ENCODE data around the gene TTC4.

The TTC4 gene

DNA sequence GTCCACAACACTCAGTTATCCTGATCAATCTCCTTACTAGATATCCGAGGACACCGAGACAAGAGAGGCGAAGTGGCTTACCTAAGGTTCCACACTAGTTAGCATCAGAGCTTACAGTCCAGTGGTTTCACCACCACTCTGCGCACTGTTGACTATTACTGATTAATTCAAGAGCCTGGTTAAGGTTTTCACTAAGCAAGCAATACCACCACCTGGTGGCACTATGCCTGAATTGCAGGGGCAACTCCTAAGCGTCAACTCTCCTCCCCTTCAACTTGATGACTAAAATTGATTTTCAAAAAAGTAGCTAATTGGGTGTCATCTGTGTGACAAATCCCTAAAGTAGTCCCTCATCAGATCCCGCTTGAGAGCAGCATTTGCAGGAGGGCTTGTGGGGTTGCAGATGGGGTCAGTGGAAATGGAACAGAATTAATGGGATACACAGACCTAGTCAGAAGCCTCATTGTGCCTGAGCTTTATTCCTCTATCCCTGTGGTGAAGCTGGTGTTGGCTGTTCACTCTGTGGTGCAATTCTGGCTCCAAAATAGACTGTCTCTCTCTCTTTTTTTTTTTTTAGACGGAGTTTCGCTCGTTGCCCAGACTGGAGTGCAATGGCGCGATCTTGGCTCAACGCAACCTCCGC lies 76.3 kb downstream of the TTC4 start:
- TF ChIP-seq, protein P1, sequence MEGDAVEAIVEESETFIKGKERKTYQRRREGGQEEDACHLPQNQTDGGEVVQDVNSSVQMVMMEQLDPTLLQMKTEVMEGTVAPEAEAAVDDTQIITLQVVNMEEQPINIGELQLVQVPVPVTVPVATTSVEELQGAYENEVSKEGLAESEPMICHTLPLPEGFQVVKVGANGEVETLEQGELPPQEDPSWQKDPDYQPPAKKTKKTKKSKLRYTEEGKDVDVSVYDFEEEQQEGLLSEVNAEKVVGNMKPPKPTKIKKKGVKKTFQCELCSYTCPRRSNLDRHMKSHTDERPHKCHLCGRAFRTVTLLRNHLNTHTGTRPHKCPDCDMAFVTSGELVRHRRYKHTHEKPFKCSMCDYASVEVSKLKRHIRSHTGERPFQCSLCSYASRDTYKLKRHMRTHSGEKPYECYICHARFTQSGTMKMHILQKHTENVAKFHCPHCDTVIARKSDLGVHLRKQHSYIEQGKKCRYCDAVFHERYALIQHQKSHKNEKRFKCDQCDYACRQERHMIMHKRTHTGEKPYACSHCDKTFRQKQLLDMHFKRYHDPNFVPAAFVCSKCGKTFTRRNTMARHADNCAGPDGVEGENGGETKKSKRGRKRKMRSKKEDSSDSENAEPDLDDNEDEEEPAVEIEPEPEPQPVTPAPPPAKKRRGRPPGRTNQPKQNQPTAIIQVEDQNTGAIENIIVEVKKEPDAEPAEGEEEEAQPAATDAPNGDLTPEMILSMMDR (IDR thresholded peaks at IDR 0.05): peak; percentile 72
- no peak for TF ChIP-seq ZFX (IDR thresholded peaks at IDR 0.05; ENCODE audit: borderline replicate concordance)
- H3K27ac ChIP-seq: no peak overlapping the region

Data from 22Rv1 (cell line).